HG03575 (cell line): ENCODE measurements around the gene FUT2.
"Not testable (repeated sequence)": the region's sequence is repeated elsewhere in the genome, so short reads cannot be mapped to it uniquely, and the experiment has no call there.

Source experiments
- ATAC-seq: cut with Tn5 transposase; IDR thresholded peaks from one replicate; pipeline ENCODE4 v1.9.1; 2021; ENCODE audit not compliant: unreplicated experiment, insufficient number of reproducible peaks, low FRiP score; ENCODE audit errors: extremely low read depth

Gene FUT2

GRCh38 chr19:48695743-48696352 lies at the start of gene FUT2:
TSS of gene FUT2 (plus strand) at chr19:48695971. CDS start at chr19:48702957, 6,986 bp downstream.
- no peak for ATAC-seq

- no peak for ATAC-seq
These were observed 49.6 kb upstream of the FUT2 start, which contains the start of gene CA11 for GRCh38 chr19:48646001-48646721. TSS of gene CA11 (minus strand) at chr19:48646187. CDS start at chr19:48645632, 555 bp downstream.

GRCh38 chr19:48646722-48647216 lies 49.0 kb upstream of the FUT2 start:
- no peak for ATAC-seq

GRCh38 chr19:48648134-48648533 lies 47.6 kb upstream of the FUT2 start:
- no peak for ATAC-seq

GRCh38 chr19:48650974-48651682 lies 44.6 kb upstream of the FUT2 start:
- no peak for ATAC-seq

- ATAC-seq = no peak
These were observed 44.1 kb upstream of the FUT2 start for GRCh38 chr19:48651683-48652048.

GRCh38 chr19:48654299-48655059 lies 41.3 kb upstream of the FUT2 start:
- ATAC-seq = no peak

- ATAC-seq = no peak
These were observed 38.8 kb upstream of the FUT2 start for GRCh38 chr19:48656840-48657474.

- not testable (repeated sequence) for ATAC-seq
These were observed 37.9 kb upstream of the FUT2 start for GRCh38 chr19:48657828-48658227.

- no peak for ATAC-seq
These were observed 37.3 kb upstream of the FUT2 start for GRCh38 chr19:48658483-48658882.

- no peak for ATAC-seq
These were observed 36.0 kb upstream of the FUT2 start for GRCh38 chr19:48659768-48660167.

GRCh38 chr19:48660852-48661710 lies 34.7 kb upstream of the FUT2 start:
- ATAC-seq = no peak

- ATAC-seq = no peak
These were observed 34.1 kb upstream of the FUT2 start for GRCh38 chr19:48661711-48662090.

GRCh38 chr19:48663667-48664066 lies 32.1 kb upstream of the FUT2 start:
- no peak for ATAC-seq

- no peak for ATAC-seq
These were observed 31.3 kb upstream of the FUT2 start for GRCh38 chr19:48664476-48664875.

GRCh38 chr19:48665786-48666185 lies 30.0 kb upstream of the FUT2 start:
- ATAC-seq = no peak

- ATAC-seq = no peak
These were observed 27.4 kb upstream of the FUT2 start for GRCh38 chr19:48668332-48668731.

- no peak for ATAC-seq
These were observed 27.0 kb upstream of the FUT2 start for GRCh38 chr19:48668761-48669160.
